Transverse colon (tissue), 4 donors: ENCODE data around the gene RPS6KL1. TPM values are rescaled to one million over a fixed set of nuclear protein-coding genes. Genes with fewer than 3 reads are reported as not detected.

Source experiments
- DNase-seq: peaks from one replicate; pipeline ENCODE4 v3.0.0-alpha.2; 2019
- H3K27ac ChIP-seq, 4 donors: fragments of 200-600 bp; sonication (generic); 2 replicates each; pipeline ENCODE4 v1.5.1; 2016 to 2018; ENCODE audit warnings: inconsistent platforms in 4 of 4
- H3K27me3 ChIP-seq: fragments of 200-600 bp; sonication (generic); 2 replicates; pipeline ENCODE4 v1.5.1; 2017; ENCODE audit warnings: inconsistent platforms
- H3K36me3 ChIP-seq, 4 donors: fragments of 200-600 bp; sonication (generic); 2 replicates each; pipeline ENCODE4 v1.5.1; 2017 to 2019; ENCODE audit warnings: inconsistent platforms in 4 of 4
- H3K4me1 ChIP-seq, 4 donors: fragments of 200-600 bp; sonication (generic); 2 replicates each; pipeline ENCODE4 v1.5.1; 2017 to 2020; ENCODE audit warnings: inconsistent platforms in 4 of 4
- H3K4me3 ChIP-seq, 4 donors: fragments of 200-600 bp; sonication (generic); 1 replicate in 1 of 4; 2 replicates in 3 of 4; pipeline versions ENCODE4 v1.5.1 to v1.6.1; 2017 to 2019; ENCODE audit warnings: inconsistent platforms in 4 of 4
- H3K9me3 ChIP-seq, 2 donors: fragments of 200-600 bp; sonication (generic); 2 replicates each; pipeline ENCODE4 v1.5.1; 2017 to 2019; ENCODE audit warnings: inconsistent platforms in 2 of 2
- EP300 ChIP-seq: sonication (generic); formaldehyde crosslinking; IDR thresholded peaks from one replicate; pipeline ENCODE4 v1.6.1; 2017; ENCODE audit warnings: antibody characterized with exemption, low read depth
- POLR2A ChIP-seq: fragments of 450-650 bp; IDR thresholded peaks from one replicate; pipeline ENCODE4 v1.6.1; 2016; ENCODE audit warnings: antibody characterized with exemption, mild to moderate bottlenecking, moderate library complexity
- POLR2AphosphoS5 ChIP-seq, 3 donors: sonication (generic); formaldehyde crosslinking; IDR thresholded peaks; one replicate each; pipeline ENCODE4 v1.6.1; 2016; ENCODE audit warnings: antibody characterized with exemption in 3 of 3
- WGBS, 2 donors: methylation state at CpG; one replicate each; pipeline ENCODE4 v1.1.5; 2018; ENCODE audit warnings: low coverage in 1 of 2; 5-methylcytosine and 5-hydroxymethylcytosine counted together
- in situ Hi-C, 4 donors: fragments of 200-750 bp; cut with MboI; loops; one replicate each; pipeline versions ENCODE4 v1.15.0 to v1.15.1; 2017; ENCODE audit warnings: low sequenced_read_pairs in 3 of 4, low pct_ligation_motif_present in 1 of 4, low pct_unique_long_range_greater_than_20kb in 1 of 4
- intact Hi-C: fragments of 100-400 bp; cut with DNase I; formaldehyde crosslinking; loops from one replicate; pipeline ENCODE4 v1.15.1; 2023; ENCODE audit warnings: low total_unique reads
- total RNA-seq, 4 donors: library from RNA; depleted of rRNA; stranded (reverse); fragments of >200 nt; gene quantifications; one replicate each; pipeline ENCODE4 v1.1.0, GENCODE V29; 2016
- TF ChIP-seq, protein P1 (sequence below), 5 experiments: fragments of 200-600 bp in 3 of 5; fragments of 450-650 bp in 2 of 5; sonication (generic) in 3 of 5; IDR thresholded peaks; 1 replicate in 2 of 5; 2 replicates in 3 of 5; pipeline ENCODE4 v1.5.1; 2016 to 2017; ENCODE audit warnings: antibody characterized with exemption in 5 of 5, inconsistent platforms in 3 of 5, mild to moderate bottlenecking in 2 of 5, moderate library complexity in 1 of 5

RPS6KL1 gene
- total RNA-seq, 4 donors from 2014 or later = 6.4 to 54.1 (median 9.3) TPM; not detected in 1

DNA sequence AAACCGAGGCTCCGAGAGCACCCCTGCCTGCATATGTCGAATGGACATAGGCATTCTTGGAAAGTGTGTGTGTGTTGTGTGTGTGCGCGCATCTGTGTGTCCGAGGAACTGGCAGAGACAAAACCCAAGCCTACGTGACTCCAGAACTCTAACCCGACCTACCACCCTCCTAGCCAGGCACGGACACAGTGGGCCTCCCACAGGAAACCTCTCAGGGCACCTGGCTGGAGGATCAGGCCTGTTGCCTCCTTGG lies 32.9 kb upstream of the RPS6KL1 start:
- peak overlapping the region in 3 of 4 donors; percentile 40 to 57 (median 46) for H3K4me3 ChIP-seq
- H3K27ac ChIP-seq = no peak overlapping the region
- in situ Hi-C loops = loop anchor here in 1 of 4 donors (10.0 kb wide), 1 partner anchor 129 kb away; no protein-coding TSS in a partner anchor
- WGBS, 2 donors = 78% methylated on average over 9 of the region's 9 CpGs; no CpG with 5 or more reads in 1 of the 2 donors
- H3K27me3 ChIP-seq = no peaks in the 10 kb centered on the region
- intact Hi-C loops = no loop called here
- H3K36me3 ChIP-seq = no peaks in the 10 kb centered on the region
- peaks cover 22 to 27% (median 24%) of the 10 kb centered on the region in 4 donors for H3K4me1 ChIP-seq
- TF ChIP-seq POLR2A = no peak
- TF ChIP-seq, protein P1, sequence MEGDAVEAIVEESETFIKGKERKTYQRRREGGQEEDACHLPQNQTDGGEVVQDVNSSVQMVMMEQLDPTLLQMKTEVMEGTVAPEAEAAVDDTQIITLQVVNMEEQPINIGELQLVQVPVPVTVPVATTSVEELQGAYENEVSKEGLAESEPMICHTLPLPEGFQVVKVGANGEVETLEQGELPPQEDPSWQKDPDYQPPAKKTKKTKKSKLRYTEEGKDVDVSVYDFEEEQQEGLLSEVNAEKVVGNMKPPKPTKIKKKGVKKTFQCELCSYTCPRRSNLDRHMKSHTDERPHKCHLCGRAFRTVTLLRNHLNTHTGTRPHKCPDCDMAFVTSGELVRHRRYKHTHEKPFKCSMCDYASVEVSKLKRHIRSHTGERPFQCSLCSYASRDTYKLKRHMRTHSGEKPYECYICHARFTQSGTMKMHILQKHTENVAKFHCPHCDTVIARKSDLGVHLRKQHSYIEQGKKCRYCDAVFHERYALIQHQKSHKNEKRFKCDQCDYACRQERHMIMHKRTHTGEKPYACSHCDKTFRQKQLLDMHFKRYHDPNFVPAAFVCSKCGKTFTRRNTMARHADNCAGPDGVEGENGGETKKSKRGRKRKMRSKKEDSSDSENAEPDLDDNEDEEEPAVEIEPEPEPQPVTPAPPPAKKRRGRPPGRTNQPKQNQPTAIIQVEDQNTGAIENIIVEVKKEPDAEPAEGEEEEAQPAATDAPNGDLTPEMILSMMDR (IDR thresholded peaks at IDR 0.05) = no peak
- TF ChIP-seq EP300 = no peak
- TF ChIP-seq POLR2AphosphoS5 (IDR thresholded peaks at IDR 0.05) = no peak
- no peak for DNase-seq
- no peaks in the 10 kb centered on the region for H3K9me3 ChIP-seq

DNA sequence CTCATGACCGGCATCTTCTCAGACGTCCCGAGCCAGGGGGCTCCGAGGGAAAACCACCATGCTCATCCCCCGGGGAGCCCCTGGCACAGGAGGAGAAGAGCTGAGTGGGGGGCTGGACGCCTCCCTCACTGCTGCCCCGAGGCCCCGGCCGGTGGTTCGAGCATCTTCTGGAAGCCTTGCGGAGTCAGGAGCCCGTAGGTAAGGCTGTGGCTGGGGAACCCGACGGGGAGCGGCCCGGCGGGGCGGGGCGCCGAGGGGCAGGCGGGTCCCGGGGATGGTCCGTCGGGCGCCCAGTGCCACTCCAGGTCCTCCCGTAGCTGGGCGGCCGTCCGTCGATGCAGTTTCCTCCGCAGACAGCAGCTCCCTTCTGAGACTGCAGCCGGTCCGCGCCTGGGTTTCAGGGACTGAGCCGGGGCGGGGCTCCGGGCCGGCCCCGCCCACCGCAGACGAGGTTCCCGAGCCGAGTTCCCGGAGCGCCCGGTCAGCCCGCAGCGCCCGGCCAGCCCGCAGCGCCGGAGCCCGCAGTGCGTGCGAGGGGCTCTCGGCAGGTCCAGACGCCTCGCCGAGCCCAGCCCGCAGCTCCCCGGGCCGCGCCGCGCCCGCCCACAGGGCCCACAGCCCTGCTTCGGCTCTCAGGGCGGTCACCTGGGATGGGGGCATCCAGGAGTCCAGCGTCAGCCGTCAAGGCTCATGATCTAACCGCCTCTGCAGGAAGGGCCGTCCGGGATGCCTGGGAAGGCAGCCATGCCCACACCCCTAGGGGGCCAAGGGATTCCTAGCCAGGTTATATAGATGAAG lies 32.4 kb upstream of the RPS6KL1 start, which contains the start of gene PGF:
TSS of gene PGF (minus strand) at position 369 of the 798 bp plus-strand sequence. CDS start at position 14, 355 bp downstream.
- 1% methylated on average over 65 of the region's 73 CpGs; no CpG with 5 or more reads in 1 of the 2 donors for WGBS, 2 donors
- intact Hi-C loops (no loop called here), in situ Hi-C loops (loop anchor here in 1 of 4 donors (10.0 kb wide), 1 partner anchor 129 kb away; no protein-coding TSS in a partner anchor)
- Histone ChIP-seq H3K4me1 (peaks cover 23 to 31% (median 29%) of the 10 kb centered on the region in 4 donors), H3K9me3 (no peaks in the 10 kb centered on the region), H3K4me3 (peak within 1 kb of the TSS; percentile 40 to 57 (median 44)), H3K27me3 (no peaks in the 10 kb centered on the region), H3K36me3 (no peaks in the 10 kb centered on the region), H3K27ac (peak within 1 kb of the TSS; percentile 25 to 44 (median 38))
- TF ChIP-seq EP300 (no peak), POLR2AphosphoS5 (IDR thresholded peaks at IDR 0.05) (peak; percentile 55 to 68 (median 59)), POLR2A (peak; percentile 52)
- TF ChIP-seq, protein P1 (IDR thresholded peaks at IDR 0.05) = no peak
- peak; percentile 77 for DNase-seq

DNA sequence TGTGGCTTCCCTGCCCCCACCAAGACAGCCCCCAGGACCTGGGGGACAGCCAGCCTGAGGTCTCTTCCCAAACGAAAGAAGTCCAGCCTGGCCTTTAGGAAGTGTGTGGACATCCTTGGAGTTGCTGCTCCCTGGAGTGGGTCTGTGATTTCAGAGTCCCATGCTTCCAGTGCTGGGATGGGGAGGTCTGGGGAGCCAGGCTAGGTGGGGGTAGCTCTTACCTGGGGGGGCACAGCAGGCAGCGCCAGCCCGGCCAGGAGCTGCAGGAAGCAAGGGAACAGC lies 31.8 kb upstream of the RPS6KL1 start:
- Histone ChIP-seq H3K27me3 (no peaks in the 10 kb centered on the region), H3K4me1 (peaks cover 23 to 32% (median 29%) of the 10 kb centered on the region in 4 donors), H3K9me3 (no peaks in the 10 kb centered on the region), H3K4me3 (peak overlapping the region; percentile 40 to 57 (median 44)), H3K27ac (peak overlapping the region in 3 of 4 donors; percentile 25 to 44 (median 36)), H3K36me3 (no peaks in the 10 kb centered on the region)
- intact Hi-C loops (no loop called here), in situ Hi-C loops (loop anchor here in 1 of 4 donors (10.0 kb wide), 1 partner anchor 130 kb away; no protein-coding TSS in a partner anchor)
- 0% methylated on average over 3 of the region's 3 CpGs; no CpG with 5 or more reads in 1 of the 2 donors for WGBS, 2 donors
- DNase-seq = no peak
- TF ChIP-seq, protein P1 (IDR thresholded peaks at IDR 0.05) = no peak
- TF ChIP-seq POLR2A (no peak), POLR2AphosphoS5 (IDR thresholded peaks at IDR 0.05) (no peak), EP300 (no peak)

DNA sequence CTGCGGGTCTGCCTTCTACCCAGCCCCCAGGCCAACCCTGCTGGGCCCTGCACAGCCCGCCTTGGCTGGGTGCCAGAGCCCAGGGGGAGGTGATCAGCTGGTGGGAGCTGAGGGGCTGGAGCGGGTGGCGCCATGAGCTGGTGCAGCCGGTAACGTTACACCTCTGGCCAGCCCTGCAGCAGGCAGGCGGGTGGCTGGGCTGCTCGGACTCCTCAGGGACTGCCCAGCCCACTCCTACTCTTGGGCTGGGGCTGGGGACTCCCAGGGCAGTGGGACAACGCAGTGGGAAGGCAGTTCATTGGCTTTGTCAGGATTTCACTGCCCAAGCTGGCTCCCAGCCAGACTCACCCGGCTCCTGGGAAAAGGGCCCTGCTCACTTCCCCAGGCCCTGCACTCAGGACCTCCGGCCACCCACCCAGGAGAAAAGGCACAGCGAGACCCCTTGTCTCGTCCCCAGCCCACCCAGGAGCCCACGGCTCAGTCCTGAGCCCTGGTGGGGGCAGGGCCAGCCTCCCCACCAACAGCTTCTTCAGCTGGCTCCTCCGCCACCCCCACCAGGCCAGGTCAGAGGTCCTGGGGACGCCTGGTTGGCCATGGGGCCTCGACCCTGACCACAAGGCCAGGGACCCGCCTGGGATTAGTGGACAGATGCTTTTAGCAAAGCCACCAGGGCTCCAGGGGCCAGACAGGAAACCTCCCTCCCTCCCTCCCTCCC lies 31.3 kb upstream of the RPS6KL1 start:
- H3K4me1 ChIP-seq = peaks cover 23 to 32% (median 29%) of the 10 kb centered on the region in 4 donors
- intact Hi-C loops (no loop called here), in situ Hi-C loops (loop anchor here in 1 of 4 donors (10.0 kb wide), 1 partner anchor 130 kb away; no protein-coding TSS in a partner anchor)
- no peaks in the 10 kb centered on the region for H3K27me3 ChIP-seq
- no peaks in the 10 kb centered on the region for H3K36me3 ChIP-seq
- TF ChIP-seq POLR2A (no peak), EP300 (no peak), POLR2AphosphoS5 (IDR thresholded peaks at IDR 0.05) (no peak)
- TF ChIP-seq, protein P1 (IDR thresholded peaks at IDR 0.05) = no peak
- WGBS, 2 donors = 37% methylated on average over 15 of the region's 18 CpGs; no CpG with 5 or more reads in 1 of the 2 donors
- no peak for DNase-seq
- H3K9me3 ChIP-seq = no peaks in the 10 kb centered on the region
- H3K27ac ChIP-seq = peak overlapping the region in 3 of 4 donors; percentile 10 to 44 (median 25)
- peak overlapping the region in 3 of 4 donors; percentile 40 to 57 (median 46) for H3K4me3 ChIP-seq
